Medulla oblongata (tissue), 1 donor: ENCODE results near the gene TSKU.
"Not testable (repeated sequence)": the region's sequence is repeated elsewhere in the genome, so short reads cannot be mapped to it uniquely, and the experiment has no call there.

Experiments used
- DNase-seq: peaks from one replicate; pipeline ENCODE4 v3.0.0-alpha.2; 2015; ENCODE audit errors: extremely low spot score

The TSKU gene

GRCh38 chr11:76824980-76825725 is 42.0 kb downstream of the TSKU start:
- DNase-seq, result no peak

GRCh38 chr11:76825726-76826396 is 42.7 kb downstream of the TSKU start:
- no peak for DNase-seq

- DNase-seq, result not testable (repeated sequence)
Observed at GRCh38 chr11:76826508-76826907, 43.4 kb downstream of the TSKU start.

GRCh38 chr11:76827005-76827404 is 43.8 kb downstream of the TSKU start:
- DNase-seq, result not testable (repeated sequence)

GRCh38 chr11:76830639-76831327 is 47.6 kb downstream of the TSKU start:
- no peak for DNase-seq

- DNase-seq, result no peak
Observed at GRCh38 chr11:76831686-76832310, 48.6 kb downstream of the TSKU start.

GRCh38 chr11:76832361-76832760 is 49.2 kb downstream of the TSKU start:
- DNase-seq, result no peak

- DNase-seq, result no peak
Observed at GRCh38 chr11:76834151-76834550, 51.0 kb downstream of the TSKU start.

- no peak for DNase-seq
Observed at GRCh38 chr11:76835036-76835435, 51.9 kb downstream of the TSKU start.

GRCh38 chr11:76835928-76836612 is 52.9 kb downstream of the TSKU start:
- peak; percentile 23 for DNase-seq

GRCh38 chr11:76836613-76837291 is 53.6 kb downstream of the TSKU start:
- DNase-seq, result no peak

GRCh38 chr11:76837696-76838677 is 54.8 kb downstream of the TSKU start:
- DNase-seq, result no peak

- no peak for DNase-seq
Observed at GRCh38 chr11:76838678-76839068, 55.5 kb downstream of the TSKU start.

GRCh38 chr11:76839311-76839710 is 56.2 kb downstream of the TSKU start:
- DNase-seq, result no peak

- DNase-seq, result no peak
Observed at GRCh38 chr11:76841923-76842452, 58.8 kb downstream of the TSKU start.

- no peak for DNase-seq
Observed at GRCh38 chr11:76843907-76844306, 60.8 kb downstream of the TSKU start.

GRCh38 chr11:76844511-76844910 is 61.4 kb downstream of the TSKU start:
- DNase-seq, result no peak

- no peak for DNase-seq
Observed at GRCh38 chr11:76845069-76845468, 61.9 kb downstream of the TSKU start.

- no peak for DNase-seq
Observed at GRCh38 chr11:76846441-76846840, 63.3 kb downstream of the TSKU start.
